Stimulated activated CD4-positive, alpha-beta T cell treated with anti-CD3 and anti-CD28 coated beads, Interleukin-15, amount 100 ng/mL, for 24 hours (primary cell): Measurements from ENCODE around the gene POGK.

Experiments
- DNase-seq: peaks from one replicate; pipeline ENCODE4 v3.0.0-alpha.2; 2020

Gene POGK

GRCh38 chr1:166905136-166905535, 65.9 kb downstream of the POGK start:
- DNase-seq = no peak

- DNase-seq = no peak
Observed at GRCh38 chr1:166905900-166906299, 66.6 kb downstream of the POGK start.
